HG02840 (cell line): ENCODE measurements around the gene LRIG1.

Experiments used
- ATAC-seq: cut with Tn5 transposase; IDR thresholded peaks from one replicate; pipeline ENCODE4 v1.9.1; 2021; ENCODE audit warnings: mild to moderate bottlenecking, moderate library complexity, moderate number of reproducible peaks; ENCODE audit not compliant: unreplicated experiment, low FRiP score

LRIG1 gene

GRCh38 chr3:66504850-66505641, 4.2 kb upstream of the LRIG1 start:
- ATAC-seq = no peak

GRCh38 chr3:66502981-66503380, 2.2 kb upstream of the LRIG1 start:
- ATAC-seq = no peak

- no peak for ATAC-seq
These were observed 1.5 kb upstream of the LRIG1 start for GRCh38 chr3:66502245-66502874.

- no peak for ATAC-seq
These were observed 842 bp upstream of the LRIG1 start for GRCh38 chr3:66501483-66502244.

GRCh38 chr3:66499881-66500575, 794 bp downstream of the LRIG1 start:
- ATAC-seq = peak; percentile 19

GRCh38 chr3:66498687-66499621, 1.9 kb downstream of the LRIG1 start:
- no peak for ATAC-seq

- no peak for ATAC-seq
These were observed 2.7 kb downstream of the LRIG1 start for GRCh38 chr3:66497985-66498671.

- no peak for ATAC-seq
These were observed 3.4 kb downstream of the LRIG1 start for GRCh38 chr3:66497288-66497984.

- ATAC-seq = no peak
These were observed 4.1 kb downstream of the LRIG1 start for GRCh38 chr3:66496746-66497145.

- ATAC-seq = no peak
These were observed 4.5 kb downstream of the LRIG1 start for GRCh38 chr3:66496301-66496700.

GRCh38 chr3:66495668-66496045, 5.2 kb downstream of the LRIG1 start:
- no peak for ATAC-seq

- no peak for ATAC-seq
These were observed 5.7 kb downstream of the LRIG1 start for GRCh38 chr3:66494959-66495667.

GRCh38 chr3:66493458-66494099, 7.2 kb downstream of the LRIG1 start:
- no peak for ATAC-seq

GRCh38 chr3:66492672-66493071, 8.2 kb downstream of the LRIG1 start:
- ATAC-seq = no peak

- no peak for ATAC-seq
These were observed 8.8 kb downstream of the LRIG1 start for GRCh38 chr3:66492071-66492470.

GRCh38 chr3:66490984-66491383, 9.8 kb downstream of the LRIG1 start:
- no peak for ATAC-seq

- ATAC-seq = peak; percentile 50
These were observed 10.6 kb downstream of the LRIG1 start for GRCh38 chr3:66490214-66490613.
